CD4-positive, alpha-beta T cell treated with Interleukin-15 for 1 hour (primary cell): Measurements from ENCODE around the gene SIM2.

Experiments
- DNase-seq: peaks from one replicate; pipeline ENCODE4 v3.0.0-alpha.2; 2020

Gene SIM2

DNA sequence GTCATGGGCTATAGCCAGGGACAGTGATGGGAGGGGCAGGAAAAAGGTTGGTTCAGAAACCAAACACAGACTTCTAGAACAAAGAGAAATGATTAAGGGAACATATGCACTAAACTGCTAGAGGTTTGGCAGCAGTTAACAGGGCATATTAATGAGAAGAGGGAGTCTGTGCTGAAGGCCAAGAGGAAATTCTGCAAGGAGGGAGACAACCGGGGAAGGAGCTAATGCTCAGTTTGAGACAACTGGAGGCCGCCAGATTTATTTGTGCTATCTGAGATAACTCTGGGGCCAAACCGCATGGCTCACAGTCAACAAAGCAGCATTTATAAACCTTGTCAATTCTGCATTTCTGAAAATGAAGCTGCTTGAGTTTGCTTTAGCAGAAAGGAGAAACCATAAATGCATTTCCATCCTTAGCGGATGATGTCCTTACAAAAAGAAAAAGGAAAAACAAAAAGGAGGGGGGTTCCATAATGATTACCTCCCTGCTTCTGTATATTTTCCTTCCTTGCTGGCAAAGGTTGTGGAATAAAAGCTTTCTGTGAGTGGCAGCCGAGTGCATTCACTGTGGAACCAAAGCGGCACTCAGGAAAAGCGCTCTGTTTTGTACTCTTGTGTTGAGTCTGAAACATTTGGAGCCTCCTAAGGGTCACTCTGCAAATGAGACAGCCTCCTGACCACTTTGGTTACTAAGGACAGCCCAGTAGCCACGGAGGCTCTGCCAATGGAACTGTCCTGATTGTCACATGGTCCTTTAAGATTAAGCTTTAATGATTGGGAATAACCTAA lies 70.3 kb downstream of the SIM2 start:
- no peak for DNase-seq

DNA sequence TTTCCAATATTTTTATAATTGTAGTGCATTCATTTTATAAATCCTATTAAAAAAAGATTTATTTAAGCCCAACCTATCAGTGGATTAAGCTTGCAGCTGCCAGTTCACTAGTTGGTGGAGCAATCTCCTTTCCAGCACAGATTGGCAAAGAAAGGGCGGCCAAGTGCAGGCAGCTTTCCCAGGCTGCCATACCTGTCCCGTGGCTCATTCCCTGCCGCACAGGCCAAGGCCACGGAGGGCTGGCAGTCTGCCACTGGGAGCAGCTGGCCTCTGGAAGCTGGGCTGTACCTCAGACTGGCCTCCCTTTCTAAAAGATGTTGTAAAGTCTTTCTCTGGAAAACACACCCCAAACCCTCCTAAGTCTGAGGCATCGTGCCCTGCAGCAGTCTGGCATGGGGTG lies 74.2 kb downstream of the SIM2 start:
- no peak for DNase-seq

DNA sequence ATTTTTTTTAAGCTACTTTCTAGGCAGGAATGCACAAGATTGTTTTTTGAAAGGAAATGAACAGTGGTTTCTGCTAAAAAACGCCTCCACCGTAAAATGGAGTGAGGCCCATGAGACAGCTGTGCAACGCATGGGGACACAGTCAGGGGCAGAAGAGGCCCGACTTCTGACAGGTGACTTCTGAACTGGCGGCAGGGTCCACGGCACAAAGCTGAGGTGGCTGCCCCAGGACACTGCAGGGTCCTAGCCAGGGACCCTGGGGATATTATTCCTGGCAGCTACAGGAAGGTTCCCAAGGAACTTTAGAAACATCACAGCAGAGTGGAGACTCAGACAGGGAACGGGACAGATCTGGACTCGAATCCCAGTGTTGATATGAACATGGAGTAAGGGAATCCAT lies 75.1 kb downstream of the SIM2 start:
- DNase-seq, result no peak

DNA sequence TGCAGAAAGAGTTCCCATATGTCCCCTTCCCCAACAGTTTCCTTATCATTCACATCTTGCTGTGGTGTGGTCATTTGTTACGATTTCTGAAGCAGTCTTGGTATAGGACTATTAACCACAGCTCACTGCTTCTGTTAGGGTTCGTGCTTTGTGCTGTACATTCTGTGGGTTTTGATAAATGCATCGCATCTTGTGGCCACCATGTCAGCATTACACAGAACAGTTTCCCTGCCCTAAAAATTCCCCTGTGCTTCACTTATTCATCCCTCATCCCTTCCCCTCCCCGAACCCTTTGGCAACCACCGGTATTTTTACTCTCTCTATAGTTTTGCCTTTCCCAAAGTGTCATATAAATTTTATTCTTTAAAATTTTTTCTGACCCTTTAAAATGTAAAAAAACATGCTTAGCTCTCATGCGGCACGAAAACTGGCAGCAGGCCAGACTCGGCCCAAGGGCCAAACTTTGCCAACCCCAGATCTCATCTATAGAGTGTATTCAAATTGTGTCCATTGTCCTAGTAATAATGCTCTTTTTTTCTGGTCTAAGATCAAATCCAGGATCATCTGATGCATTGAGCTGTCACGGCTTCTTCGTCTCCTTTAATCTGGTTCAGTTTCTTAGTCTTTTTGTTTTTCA lies 78.2 kb downstream of the SIM2 start:
- no peak for DNase-seq

DNA sequence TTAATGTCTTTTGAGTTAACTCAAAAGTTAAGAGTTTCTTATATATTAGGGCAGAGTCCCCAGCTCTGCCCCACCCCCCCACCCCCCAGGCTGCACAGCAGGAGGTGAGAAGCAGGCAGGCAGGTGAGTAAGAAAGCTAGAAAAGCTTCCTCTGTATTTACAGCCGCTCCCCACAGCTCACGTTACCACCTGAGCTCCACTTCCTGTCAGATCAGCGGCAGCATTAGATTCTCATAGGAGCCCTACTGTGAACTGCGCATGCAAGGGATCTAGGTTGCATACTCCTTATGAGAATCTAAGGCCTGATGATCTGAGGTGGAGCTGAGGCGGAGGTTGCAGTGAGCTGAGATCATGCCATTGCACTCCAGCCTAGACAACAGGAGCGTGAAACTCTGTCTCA lies 81.9 kb downstream of the SIM2 start:
- DNase-seq, result no peak

- DNase-seq, result no peak
Observed at GRCh38 chr21:36783612-36784374, 84.9 kb downstream of the SIM2 start.

DNA sequence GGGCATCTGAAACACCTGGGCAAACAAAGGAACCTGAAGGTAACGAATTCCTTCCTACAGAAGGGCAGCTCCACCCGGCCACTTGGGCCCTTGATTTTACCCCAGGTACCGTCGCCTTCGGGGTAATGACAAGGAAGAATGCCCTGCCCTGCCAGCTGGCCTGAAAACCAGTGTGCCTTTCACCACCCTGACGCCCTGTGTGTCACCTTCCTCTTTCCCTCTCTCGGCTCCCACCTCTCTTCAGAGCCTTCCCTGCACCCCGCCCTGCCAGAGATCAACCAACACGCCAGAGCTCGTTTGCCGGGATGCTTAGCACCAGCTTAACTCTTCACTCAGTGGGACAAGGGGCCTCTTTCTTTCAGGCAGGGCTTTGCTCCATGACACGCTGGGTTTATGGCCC lies 86.0 kb downstream of the SIM2 start:
- no peak for DNase-seq

- DNase-seq, result no peak
Observed at GRCh38 chr21:36785615-36786014, 86.7 kb downstream of the SIM2 start.

DNA sequence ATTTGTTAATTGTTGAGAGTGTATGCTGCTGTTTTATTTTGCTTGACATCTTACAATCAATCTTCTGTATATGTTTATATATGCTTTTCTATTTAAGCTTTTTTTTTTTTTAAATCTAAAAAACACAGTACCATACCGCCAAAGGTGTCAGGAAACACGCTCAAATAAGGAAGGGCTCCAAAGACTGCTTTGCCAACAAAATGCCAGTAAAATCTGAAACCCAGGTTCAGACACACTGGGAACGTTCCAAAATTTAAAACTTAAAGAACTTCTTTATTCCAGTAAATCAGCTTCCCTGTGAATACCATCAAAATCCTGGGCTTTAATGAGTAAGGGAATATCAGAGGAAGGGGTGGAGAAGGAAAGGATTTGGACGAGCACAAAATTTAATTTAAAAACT lies 87.3 kb downstream of the SIM2 start:
- no peak for DNase-seq

DNA sequence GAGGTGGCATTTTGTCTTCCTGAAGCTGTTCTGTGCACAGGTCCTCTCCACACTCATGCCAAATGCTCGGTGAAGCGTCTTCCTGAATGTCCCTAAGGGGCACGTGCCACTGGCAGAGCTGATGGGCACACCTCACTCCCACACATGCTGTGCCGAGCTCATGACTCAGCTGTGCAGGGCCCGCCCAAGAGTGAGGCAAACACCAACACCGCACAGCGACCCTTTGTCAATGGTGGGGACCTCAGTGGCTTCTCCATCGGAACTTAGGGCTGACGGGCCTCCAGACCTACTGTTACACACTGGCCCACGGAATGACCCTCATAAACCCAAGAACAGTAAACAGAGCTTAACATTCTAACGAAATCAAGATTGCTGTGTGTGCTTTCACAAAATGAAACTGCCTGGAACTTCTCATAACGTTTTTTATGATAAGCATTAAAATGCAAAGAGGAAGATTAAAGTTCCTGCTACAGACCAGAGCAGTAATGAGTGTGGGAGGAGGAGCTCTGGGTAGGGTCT lies 89.3 kb downstream of the SIM2 start:
- no peak for DNase-seq

DNA sequence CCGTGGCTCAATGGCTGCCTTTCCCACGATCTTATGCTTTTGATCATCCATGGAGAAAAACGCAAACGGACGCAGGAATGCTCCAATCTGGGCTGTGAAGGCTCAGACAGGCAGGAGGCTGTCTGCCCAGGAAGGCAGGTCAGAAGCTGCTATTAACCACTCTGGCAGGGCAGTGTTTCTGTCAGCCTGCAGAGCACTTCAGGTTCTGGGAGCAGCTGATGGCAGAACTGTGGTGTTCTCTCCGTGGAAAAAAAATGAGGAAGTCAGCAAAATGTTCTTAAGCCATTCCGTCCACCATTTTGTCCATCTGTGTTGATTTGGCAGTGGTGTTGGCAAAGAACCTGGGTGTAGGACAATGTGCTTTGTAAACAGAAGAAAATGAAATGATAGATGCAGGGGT lies 91.7 kb downstream of the SIM2 start:
- no peak for DNase-seq

DNA sequence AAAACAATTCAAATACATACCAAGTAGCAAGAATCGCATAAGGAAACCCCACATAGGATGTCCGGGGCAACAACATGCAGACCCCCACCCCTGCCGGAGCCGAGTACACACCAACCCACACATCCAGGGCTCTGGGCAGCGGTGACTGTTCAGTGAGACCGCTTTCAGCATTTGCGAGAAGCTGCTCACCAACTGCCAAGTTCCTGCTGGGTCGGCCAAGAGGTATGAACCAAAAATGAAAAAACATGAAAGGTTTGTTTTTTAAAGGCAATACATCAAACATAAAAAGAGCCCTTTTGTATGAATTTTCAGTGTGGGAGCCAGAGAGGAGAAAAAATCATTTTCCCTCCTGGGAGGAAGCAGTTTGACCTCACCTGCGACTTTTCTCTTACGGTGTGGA lies 92.3 kb downstream of the SIM2 start:
- DNase-seq, result no peak

DNA sequence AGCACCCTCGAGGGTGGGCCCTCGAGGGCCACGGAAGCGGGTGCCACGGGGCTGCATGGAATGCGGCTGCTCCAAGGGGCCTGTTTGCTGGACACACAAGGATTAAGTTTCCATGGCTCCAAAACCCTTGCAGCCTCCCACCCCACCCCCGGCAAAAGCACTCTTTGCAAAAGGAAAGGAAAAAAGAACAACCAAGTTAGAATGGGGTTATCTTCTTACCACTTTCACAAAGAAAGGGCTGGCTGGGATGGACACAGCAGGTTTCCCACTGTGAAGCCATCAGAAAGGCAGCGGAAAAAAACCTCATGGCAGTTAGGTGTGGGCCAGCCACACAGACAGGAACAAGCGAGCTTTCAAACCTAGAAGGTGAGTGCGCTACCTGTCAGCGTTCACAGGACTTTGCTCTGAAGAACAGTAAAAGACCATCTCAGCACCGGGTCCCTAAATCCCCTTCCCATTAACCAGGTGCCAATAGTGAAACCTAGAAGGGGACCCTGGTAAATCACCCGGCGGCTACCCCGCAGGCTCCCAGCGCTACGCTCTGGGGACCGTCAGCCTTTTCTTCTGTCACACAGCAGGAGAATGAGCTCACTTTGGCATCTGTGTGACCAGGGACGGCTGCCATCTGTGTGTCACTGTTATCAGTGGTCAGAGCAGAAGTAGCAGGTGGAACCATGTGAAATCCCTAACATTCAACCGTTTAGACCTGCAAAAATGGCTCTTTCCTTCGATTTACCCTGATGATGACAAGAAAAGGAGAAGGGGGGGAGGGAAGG lies 93.0 kb downstream of the SIM2 start:
- DNase-seq, result no peak

GRCh38 chr21:36792505-36792967 lies 93.6 kb downstream of the SIM2 start:
- DNase-seq, result no peak

DNA sequence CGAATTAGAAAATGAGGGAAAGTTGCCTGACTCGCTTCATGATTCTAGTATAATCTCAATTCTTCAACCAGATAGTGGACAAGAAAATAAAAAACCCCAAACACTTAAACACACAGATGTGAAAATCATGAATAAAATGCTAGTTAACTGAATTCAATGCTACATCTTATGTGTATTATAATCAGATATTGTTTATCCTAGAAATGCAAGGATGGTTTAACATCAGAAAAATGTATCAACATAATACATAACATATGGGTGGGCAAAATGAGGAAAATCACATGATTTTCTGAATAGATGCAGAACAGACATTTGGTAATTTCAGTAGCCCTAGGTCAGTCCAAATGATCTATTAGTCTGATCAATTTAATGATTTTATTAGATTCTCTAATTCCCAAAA lies 97.2 kb downstream of the SIM2 start:
- DNase-seq, result no peak

DNA sequence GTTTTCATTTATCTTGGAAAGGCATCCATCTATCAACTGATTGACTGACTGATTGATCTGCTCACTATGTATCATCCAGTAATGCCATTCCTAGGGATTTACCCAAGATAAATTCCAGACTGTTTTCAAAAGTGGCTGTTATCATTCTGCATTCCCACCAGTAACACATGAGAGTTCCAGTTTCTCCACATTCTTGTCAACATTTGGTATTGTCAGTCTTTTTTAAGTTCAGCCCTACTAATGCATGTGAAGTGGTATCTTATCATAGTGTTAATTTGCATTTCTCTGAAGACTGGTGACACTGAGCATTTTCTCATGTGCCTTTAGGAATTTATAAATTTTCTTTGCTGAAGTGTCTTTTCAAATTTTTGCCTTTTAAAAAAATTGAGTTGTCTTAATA lies 99.6 kb downstream of the SIM2 start:
- DNase-seq, result no peak
